ENCODE data around the gene SLC5A5.

GRCh38 chr19:17855280-17856152 is 16.2 kb upstream of the SLC5A5 start:
- peak; percentile 93 to 99 (median 96) for TF ChIP-seq CTCF (IDR thresholded peaks at IDR 0.05)
- TF ChIP-seq POLR2A (IDR thresholded peaks at IDR 0.05) = no peak
